GM19467 (cell line): ENCODE measurements around the gene SOSTDC1.
"Not testable (repeated sequence)": the region's sequence is repeated elsewhere in the genome, so short reads cannot be mapped to it uniquely, and the experiment has no call there.

Experiments
- ATAC-seq: cut with Tn5 transposase; IDR thresholded peaks from one replicate; pipeline ENCODE4 v1.9.1; 2021; ENCODE audit warnings: mild to moderate bottlenecking, moderate library complexity; ENCODE audit not compliant: unreplicated experiment

SOSTDC1 gene

GRCh38 chr7:16463520-16463919, 2.0 kb downstream of the SOSTDC1 start:
- ATAC-seq: no peak

DNA sequence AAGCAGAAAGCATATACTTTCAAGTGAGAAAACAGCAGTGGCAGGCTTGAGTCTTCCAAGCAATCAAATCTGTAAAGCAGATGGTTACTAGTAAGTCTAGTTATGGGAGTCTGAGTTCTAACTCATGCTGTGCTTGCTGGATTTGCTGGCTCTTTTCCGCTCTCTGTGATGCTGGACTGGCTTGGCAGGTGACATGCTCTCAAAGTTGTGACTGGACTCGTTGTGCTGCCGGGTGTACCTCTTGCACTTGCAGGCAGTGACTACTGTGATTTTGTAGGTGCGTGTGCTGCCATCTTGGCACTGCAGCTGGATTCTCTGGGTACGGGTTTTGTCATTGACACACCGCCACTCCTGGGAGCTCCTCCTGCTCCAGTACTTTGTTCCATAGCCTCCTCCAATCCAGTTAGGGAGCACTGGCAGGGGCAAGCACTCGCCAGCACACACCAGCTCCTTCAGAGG, 3.1 kb downstream of the SOSTDC1 start:
- no peak for ATAC-seq

- ATAC-seq: no peak
Observed at GRCh38 chr7:16460789-16461493, 4.6 kb downstream of the SOSTDC1 start.

- not testable (repeated sequence) for ATAC-seq
Observed at GRCh38 chr7:16456303-16456702, 9.2 kb downstream of the SOSTDC1 start.

DNA sequence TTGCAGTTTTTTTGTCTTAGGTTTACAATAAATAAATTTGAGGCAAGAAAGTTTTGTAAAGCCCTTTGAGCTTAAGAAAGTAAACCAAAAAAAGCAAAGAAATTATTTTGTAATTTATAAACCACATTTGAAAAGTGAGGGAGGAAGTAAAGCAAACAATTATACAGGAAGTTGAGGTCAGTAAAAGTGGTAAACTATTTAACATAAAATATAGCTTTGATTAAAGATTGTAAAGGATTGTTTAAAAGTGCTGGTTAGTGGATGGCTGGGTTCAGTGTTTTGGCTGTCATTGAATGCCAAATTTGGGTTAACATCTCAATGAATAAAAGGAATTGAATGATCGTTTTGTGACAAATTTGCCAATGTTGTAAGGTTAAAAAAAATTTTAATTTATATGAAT, 9.9 kb downstream of the SOSTDC1 start:
- ATAC-seq: no peak

DNA sequence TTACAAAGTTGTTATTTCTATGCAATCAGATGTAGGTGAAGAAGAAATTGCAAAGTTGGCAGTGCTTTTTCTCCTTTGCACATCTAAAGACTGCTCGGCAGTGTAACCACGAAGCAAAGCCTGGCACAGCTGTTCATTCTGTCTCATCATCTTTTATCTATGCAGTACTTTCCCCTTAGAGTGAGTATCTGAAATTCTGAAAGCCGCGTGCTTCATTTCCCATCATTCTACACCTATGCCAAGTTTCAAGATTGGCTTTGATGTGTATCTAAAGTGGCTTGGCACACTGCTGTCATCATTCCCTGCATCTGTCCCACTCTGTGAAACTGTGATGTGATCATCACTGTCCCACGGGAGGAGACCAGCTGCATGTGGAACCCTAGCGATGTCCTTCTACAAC, 15.2 kb downstream of the SOSTDC1 start:
- no peak for ATAC-seq

- ATAC-seq: no peak
Observed at GRCh38 chr7:16447876-16448275, 17.7 kb downstream of the SOSTDC1 start.

DNA sequence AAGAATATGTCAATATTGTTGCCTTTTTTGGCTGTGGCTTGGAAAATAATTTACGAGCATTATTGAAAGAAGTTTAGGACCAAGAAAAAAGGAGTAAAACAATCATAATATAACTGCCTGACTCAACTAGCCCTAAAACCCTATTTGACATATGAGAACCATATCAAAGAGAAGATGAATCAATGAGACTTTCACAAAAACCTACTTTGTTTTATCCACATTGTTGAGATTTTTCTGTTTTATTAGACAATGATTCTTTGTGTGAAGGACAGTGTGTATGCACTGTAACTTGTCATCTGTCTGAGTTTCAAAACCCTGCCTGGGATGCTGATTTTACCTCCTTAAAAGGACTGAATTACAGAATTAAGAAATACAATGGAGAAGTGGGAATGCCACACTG, 19.0 kb downstream of the SOSTDC1 start:
- ATAC-seq: no peak

DNA sequence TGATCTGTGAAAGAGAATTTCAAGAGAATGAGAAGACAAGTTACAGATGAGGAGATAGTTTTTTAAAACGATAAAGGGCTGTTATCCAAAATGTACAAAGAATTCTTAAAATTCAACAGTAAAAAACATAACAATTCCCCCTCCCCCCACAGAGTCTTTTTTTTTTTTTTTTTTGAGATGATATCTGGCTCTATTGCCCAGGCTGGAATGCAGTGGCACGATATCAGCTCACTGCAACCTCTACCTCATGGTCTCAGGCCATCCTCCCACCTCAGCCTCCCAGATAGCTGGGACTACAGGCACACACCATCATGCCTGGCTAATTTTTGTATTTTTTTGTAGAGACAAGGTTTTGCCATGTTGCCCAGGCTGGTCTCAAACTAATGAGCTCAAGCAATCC, 21.7 kb downstream of the SOSTDC1 start:
- ATAC-seq: not testable (repeated sequence)

DNA sequence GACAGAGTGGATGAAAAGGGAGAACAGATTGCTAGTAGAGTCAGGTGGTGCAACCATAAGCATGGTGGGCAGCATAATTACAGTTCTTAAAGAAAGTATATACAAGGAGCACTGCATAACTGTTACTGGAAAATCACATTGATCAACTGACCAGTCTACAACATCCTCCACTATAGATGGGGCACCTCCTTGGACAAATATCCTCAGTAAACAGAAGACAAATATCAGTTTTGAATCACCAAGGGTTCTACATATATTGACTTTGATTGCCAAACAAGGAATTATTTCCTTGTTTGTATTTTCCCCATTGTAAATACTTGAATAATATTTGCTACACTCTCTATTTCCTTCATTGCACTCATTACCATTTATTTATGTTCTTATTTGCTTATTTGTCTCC, 26.6 kb downstream of the SOSTDC1 start:
- no peak for ATAC-seq

DNA sequence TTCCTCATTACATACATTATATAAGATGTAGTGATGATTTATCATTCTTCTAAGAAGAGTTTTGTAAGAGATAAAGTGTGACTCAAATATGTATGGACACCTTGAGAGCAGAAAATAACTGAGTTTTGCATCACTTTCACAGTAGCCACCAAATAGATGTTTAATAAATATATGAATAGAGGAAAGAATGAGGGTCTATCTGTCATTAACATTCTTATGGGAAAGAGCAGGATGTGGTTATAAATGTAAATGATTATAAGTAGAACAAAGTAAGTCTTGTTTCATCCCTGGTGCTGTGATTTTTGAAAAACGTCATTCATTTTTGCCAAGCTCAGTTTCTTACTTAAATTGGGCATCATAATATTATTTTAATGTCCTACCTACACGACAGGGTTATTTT, 29.2 kb downstream of the SOSTDC1 start:
- ATAC-seq: no peak

DNA sequence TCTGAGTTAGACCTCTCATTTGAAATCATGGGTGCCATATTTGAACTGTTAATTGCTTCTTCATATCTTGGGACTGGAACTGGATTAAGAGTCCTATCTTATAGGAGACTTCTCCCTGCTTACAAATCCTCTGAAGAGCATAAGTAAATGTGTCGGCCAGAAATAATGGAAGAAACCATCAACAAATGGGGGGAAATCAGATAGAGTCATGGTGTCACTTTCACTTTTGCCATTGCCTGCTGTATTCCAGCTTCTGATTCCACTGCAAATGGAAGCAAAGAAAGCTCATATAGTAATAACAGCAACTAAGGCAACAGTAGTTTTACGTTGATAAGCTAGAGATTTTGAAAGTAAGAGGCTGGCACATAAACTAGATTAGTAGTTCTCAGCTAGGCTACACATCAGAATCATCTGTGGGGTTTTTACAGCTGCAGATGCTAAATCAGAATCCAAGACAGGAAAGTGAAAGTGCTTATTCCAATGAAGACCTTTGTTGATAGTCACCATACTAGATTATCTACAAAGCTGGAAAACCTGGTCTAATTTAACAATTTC, 31.9 kb downstream of the SOSTDC1 start:
- no peak for ATAC-seq

DNA sequence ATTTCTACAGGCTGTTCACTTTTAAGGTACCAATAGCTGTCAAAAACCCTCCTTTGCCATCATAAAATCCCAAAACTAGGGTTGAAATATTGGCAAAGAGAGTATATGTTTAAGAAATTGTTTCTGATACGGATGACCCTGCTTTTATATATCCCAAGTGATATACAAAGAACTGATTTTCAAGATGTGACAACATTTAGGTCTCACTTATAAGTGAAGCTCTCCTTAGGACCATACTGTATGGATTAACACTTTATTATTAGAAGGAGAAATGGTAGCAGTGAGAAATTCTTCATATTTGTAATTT, 33.2 kb downstream of the SOSTDC1 start:
- ATAC-seq: no peak

- no peak for ATAC-seq
Observed at GRCh38 chr7:16431646-16432424, 33.7 kb downstream of the SOSTDC1 start.

DNA sequence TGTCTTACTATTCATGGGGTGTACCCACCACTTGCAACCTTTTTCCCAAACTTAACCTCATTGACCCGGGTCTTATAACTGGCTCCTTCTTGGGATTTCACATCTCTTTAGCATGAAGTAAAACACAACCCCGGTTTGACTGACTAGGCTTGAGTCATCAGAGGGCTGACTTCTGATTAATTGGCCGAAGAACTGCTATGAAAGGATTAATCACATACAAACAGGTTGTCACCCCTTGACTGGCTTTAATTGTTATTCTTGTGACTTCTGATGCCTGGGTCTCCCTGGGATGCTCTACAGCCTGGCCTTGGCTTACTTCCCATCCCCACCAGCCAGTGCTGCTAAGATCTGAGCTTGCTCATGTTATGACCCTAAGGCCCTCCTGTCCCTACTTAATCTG, 35.4 kb downstream of the SOSTDC1 start:
- ATAC-seq: no peak

- ATAC-seq: no peak
Observed at GRCh38 chr7:16428672-16429071, 36.9 kb downstream of the SOSTDC1 start.

- ATAC-seq: no peak
Observed at GRCh38 chr7:16428182-16428581, 37.4 kb downstream of the SOSTDC1 start.

DNA sequence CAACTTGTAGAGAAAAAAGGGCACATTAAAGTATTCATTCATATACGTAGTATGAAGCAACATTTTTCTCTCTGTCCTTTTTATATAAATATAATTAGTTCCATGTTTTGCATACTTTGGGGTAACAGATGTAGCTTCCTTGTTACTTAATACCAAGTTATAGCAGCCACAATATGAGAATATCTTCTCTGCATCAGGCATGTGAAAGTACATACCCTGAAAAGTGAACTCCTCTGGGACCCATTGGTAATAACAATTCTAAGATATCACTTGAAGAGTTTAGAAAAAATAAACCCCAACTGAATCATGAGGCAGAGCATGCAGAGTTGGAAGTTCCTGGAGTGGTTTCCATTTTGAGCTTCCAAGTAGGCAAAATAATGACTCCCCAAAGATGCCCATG, 41.8 kb downstream of the SOSTDC1 start:
- ATAC-seq: no peak

GRCh38 chr7:16422917-16423316, 42.6 kb downstream of the SOSTDC1 start:
- no peak for ATAC-seq

DNA sequence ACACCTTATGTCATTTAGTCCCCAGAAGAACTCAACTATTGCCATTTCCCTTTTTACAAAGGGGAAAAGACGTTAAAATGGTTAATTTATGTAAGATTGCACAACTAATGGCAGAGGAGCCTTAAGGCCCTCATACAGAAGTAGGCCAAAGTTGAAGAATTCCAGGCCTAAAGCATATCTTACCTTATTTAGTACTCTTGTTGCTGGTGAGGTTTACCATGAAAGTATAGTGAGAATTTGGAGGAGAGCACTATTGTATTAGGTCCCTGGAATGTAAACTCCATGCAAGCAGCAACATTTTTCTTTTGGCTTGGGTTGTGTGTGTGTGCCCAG, 43.5 kb downstream of the SOSTDC1 start:
- ATAC-seq: no peak

DNA sequence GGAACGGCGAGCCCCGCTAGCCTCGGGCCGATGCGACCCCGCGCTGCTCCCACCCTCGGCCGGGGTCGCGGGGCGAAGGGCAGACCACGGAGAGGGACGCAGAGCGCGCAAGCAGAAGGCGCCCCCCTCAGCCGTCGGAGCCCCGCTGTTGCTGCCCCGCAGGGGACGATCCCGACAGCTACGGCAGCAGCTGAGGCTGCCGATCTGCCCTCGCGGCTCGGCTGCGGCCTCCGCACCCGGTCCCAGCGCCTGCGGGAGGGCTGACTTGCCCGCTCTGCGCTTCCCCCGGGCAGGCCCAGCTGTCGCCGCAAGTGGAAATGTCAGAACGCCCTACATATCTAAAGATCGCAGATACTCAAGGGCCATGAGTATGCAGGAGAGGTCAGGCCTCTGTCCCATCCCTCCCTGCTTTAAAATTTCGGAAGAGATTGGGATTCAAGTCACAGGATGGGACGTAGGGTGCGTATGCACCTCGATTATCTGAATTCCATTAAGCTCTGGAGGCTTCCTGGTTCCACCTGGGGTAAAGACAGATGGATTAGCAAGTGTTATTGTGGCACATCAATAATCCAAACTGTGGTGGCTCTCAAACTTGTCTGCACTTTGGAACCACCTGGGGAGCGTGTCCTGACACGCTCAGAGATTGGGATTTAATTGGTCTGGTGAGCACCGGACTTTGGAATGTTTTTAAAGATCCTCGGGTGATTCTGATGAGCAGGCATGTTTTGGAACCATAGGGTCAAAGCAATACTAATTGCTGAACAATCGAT, 44.0 kb downstream of the SOSTDC1 start, which contains the start of gene CRPPA:
Gene CRPPA, minus strand, starts transcription at position 206 of the 770 bp plus-strand sequence. CDS start 216 bp downstream, outside the sequence.
- ATAC-seq: peak; percentile 35
